RCC 7860 (cell line): ENCODE measurements around the gene AAK1.
A peak's percentile ranks its signal among the peaks of the same experiment; 100 is the strongest.
"Not testable (repeated sequence)": the region's sequence is repeated elsewhere in the genome, so short reads cannot be mapped to it uniquely, and the experiment has no call there.

Experiments
- DNase-seq: peaks from one replicate; pipeline ENCODE4 v3.0.0-alpha.2; 2015; ENCODE audit warnings: low spot score
- FAIRE-seq: peaks from 2 replicates; lab custom pipeline; 2012; peaks lifted over from hg19 to GRCh38; lab: Jason Lieb, UNC

AAK1 gene

GRCh38 chr2:69419111-69419510, 224.4 kb downstream of the AAK1 start:
- not testable (repeated sequence) for FAIRE-seq, DNase-seq

GRCh38 chr2:69416147-69416546, 227.4 kb downstream of the AAK1 start:
- FAIRE-seq: peak; percentile 90

More at GRCh38 chr2:69416147-69416546, 227.4 kb downstream of the AAK1 start:
- no peak for DNase-seq
